Activated CD8-positive, alpha-beta memory T cell treated with anti-CD3 and anti-CD28 coated beads for 1 hour (primary cell): ENCODE results near the gene GPR135.

ENCODE experiments used
- DNase-seq, 2 donors: peaks; one replicate each; pipeline ENCODE4 v3.0.0-alpha.2; 2020; ENCODE audit warnings: low read depth in 1 of 2; ENCODE audit errors: extremely low read depth in 1 of 2

The GPR135 gene

DNA sequence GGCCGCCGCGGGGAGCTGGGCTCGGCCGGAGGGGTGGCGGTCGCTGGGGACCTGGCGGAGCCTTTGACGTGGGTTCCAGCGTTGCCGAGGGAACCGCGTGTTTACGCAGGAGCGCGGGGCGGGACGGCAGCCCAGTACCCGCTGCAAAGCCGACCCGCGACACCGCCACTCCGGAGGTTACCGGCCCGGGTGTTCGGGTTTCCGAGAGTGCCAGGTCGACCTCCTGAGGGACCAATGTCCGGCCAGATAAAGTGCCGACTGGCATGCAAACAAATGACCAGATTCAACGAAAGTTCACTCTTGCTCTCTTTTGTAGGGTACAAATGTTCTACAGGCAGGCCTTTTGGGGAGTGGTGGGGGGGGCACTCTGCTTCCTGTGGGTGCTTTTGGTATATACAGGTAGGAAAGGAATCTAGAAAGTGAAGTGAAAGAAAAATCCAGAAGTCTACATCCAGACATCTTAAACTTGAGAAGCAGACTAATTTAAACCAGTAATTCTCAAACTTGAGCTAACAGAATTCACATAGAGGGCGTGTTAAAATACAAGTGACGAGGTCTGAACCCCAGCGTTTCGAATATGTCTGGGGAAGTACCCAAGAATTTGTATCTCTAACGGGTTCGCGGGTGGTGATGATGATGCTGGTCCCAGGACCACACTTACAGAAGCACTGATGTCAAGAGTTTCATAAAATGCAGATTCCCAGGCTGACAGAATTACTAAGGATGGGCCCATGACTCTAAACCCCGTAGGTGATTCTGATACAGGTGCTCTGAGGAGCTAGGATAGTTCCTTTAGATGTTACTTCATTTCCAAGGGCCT, at the start of gene GPR135:
Gene GPR135, minus strand, starts transcription at position 65 of the 820 bp plus-strand sequence. CDS start 154 bp downstream, outside the sequence.
- DNase-seq: no peak

DNA sequence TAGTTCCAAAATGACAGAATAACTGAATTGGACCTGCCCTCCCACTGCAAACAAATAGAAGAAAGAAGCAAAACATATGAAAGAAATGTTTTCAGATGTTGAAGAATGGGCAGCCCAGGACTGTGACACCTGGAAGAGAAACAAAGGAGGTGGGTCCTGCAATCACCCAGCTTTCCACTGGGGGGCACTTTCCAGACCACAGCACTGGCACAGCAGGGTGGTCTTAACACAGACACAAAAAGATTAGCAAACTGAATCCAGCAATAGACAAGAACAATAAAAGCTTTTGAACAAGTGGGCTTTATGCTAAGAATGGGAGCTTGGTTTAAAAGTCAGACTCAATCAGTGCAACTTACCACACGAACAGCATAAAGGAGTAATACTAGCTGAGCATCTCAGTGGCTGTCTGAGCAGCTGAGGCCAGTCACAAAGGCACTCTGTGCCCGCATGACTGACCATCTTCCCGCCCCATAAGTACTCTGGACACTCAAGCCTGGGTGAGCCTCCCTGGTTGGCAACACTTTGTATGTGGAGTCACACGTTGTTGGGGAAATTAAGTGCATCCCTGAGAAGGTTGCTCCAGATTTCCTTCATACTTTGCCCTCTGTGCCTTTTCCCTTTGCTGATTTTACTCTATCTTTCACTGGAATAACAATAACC, 46.9 kb upstream of the GPR135 start:
- no peak for DNase-seq

- DNase-seq: no peak
Observed at GRCh38 chr14:59510966-59511365, 45.8 kb upstream of the GPR135 start.

DNA sequence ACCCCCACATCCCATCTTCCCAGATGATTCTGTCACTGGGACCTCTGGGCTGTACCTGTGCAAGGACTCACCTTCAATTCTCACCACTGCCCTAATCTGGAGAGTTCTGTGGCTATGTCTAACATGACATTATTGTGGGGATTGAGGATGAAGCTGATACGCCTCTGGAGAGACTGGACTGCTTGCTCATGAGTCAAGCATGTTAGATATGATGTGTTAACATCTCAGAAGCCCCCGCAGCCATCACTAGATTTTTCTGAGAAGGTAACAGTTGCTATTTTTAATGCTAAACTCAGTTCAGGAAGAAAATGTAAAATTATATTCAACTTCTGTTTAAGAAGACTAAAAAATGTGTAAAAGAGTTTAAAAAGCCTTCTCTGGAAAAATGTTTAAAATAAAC, 44.8 kb upstream of the GPR135 start:
- DNase-seq: no peak

DNA sequence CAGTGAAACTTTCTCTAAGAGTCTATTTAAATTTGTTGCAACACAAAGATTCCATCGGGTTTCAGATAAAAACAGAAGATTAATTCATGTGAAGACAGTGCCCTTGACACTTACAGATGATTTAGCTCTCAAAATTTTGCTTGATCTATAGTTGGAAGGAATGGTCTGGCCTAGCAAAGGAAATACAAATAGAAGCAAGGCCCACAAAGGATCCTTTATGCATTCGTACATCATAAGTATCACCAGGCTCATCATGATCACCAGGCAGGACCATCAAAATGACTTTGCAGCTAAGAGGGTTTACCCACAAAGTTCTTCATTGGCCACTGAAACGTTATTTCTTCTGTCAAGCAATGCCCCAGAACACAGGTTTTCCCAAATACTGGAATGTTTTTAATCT, 43.9 kb upstream of the GPR135 start:
- no peak for DNase-seq

DNA sequence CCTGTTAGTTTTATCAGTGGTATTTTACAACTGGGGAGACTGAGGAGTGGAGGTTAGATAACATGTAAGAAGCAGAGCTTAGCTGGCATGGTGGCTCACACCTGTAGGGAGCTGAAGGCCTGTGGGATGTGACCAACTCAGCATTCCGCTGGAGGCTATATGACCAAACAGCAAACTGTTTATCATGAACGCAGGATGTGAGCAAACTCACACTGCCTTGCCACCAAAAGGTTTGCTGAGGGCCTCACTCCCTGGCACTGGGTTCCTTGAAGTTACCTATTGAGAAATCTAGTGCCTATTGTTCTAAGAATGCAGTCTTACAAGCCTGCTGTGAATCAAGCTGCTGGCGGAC, 42.5 kb upstream of the GPR135 start:
- DNase-seq: no peak

DNA sequence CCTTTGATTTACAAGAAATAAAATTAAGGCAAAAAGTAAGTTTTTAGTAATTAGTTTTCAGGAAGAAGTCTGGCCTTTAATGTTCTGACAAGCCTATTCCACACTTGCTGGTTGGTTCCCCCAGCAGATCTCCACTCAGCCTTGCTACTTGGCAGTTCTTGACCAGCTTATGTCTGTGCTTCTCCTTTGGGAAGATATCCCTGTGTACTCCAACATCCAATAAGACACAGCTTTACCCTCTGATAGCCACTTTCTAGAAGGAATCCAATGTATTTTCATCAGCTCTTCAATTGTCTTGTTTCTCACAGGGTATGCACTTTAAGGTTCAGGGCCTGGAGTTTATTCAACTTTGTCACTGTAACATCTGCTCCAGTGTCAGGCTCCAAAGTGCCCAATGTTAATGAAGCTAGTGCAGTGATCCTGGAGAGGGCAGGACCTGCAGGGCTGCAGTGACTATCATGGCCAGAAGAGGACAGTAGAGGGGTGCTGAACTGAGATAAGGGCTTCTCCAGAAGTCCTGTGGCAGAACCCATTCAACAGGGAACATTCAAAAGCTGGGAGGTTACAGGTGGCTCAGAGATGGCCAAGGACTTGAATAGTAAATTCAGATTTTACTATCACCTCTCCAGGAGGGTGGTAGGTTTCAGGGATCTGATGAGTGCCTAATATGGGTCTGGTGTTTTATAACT, 42.0 kb upstream of the GPR135 start:
- no peak for DNase-seq

GRCh38 chr14:59503256-59503655, 38.1 kb upstream of the GPR135 start:
- no peak for DNase-seq

GRCh38 chr14:59500732-59501131, 35.6 kb upstream of the GPR135 start:
- no peak for DNase-seq

DNA sequence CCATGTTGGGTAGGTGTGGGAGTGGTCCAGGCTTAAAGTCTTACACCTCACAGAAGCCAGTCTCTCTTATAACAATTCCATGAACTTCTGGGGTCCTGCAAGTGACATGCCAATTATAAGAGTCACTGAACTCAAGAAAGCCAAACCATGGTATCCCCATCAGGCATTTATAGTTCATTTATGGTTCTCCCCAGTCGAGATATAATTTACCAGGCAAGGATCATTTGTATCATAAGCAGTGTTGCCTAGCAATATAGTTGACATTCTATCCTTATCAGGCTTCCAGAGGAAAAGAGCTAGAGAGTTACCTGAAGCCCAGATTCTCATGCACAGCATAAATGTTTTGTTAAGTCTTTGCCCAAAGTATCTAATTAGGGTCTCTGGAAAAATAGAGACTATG, 27.2 kb upstream of the GPR135 start:
- no peak for DNase-seq

- no peak for DNase-seq
Observed at GRCh38 chr14:59490756-59491155, 25.6 kb upstream of the GPR135 start.

GRCh38 chr14:59484639-59485175, 19.5 kb upstream of the GPR135 start:
- DNase-seq: no peak

GRCh38 chr14:59483819-59484638, 18.8 kb upstream of the GPR135 start, which contains the start of the genes JKAMP and L3HYPDH:
Gene JKAMP, plus strand, starts transcription at chr14:59484517. Its CDS starts 73 bp downstream, at chr14:59484590.
Gene L3HYPDH, minus strand, starts transcription at chr14:59484408. Its CDS starts 92 bp downstream, at chr14:59484316.
- DNase-seq: peak; percentile 93 to 98

- DNase-seq: no peak
Observed at GRCh38 chr14:59483363-59483762, 18.2 kb upstream of the GPR135 start.

DNA sequence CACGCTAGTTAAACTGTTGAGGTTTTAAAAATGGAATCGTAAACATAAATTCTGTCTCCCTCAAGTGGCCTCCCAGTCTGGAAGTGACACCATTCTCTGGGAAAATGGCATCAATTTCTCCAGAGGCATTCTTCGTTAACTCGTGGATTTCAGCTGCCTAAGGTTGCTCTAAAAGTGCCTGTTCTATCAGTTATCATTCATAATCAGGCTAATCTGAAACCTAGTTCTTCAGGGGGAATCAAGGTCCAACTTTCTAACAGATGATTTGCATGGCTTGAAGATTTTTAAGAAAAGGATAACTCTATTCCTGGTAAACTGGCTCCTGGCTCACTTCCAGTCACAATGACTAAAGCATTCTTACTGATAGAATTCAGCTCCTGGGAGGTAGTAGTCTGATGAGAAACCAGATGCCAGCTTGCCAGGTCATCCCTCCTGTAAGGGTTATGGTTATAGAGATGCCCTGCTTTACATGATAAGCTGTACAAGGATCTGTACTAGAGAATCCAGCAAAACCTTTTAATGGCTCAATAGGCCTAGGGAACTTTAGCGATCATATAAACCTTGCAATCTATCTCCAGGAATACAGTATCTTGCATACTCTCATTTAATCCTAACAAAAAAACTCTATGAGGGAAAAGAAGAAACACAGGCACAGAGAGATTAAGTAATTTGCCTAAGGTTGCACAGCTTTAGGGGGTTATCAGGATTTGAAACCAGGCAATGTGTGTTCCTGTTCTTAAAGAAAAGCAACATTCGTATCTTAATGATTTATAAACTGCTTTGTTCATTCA, 17.6 kb upstream of the GPR135 start:
- no peak for DNase-seq

DNA sequence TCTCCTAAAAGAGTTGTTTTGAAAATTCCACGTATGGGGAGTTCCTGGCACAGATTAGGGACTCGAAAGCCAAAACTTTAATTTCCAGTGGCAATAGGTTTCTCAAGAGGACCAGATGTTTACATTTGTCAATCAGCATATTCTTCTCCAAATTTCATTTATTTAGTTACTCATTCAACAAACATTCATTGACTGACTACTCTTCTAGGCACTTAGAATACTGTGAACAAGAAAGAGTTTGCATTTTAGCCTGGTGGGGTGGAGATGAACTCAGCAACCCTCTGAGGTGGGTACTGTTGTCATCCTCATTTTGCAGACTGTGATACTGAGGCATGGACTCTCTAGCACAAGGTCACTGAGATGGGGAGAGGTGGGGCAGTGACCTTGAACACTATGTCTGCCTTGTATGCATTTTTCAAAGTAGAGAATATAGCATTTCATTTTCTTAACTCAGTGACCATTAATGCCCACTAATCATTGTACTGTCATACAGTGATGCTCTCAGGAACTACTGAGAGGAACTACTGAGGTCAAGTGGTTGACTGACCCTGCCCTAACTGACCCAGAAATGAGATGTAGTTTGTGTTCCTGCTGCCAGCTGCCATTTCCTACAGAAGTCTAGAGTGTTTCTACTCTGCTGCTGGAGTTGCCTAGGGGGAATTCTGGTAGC, 16.8 kb upstream of the GPR135 start:
- DNase-seq: no peak

- DNase-seq: no peak
Observed at GRCh38 chr14:59481407-59481806, 16.2 kb upstream of the GPR135 start.

DNA sequence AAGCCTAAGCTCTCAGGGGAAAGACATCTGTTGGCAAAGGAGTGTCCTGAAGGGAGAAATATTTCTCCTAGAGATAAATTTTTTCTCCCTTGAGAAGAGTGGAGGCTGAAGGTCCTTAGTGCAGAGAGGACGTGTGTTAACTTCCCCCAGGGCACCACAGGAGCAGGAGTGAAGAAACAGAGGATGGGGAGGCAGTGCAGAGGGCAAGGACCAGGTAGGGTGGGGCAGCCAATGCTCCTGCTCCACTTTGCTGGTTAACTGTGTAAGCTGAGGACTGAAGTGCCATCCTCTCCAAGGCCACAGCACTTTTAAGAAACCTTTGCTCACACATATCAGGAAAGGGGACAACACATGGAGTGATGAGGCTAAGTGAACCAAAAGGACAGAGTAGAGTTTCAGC, 15.0 kb upstream of the GPR135 start:
- no peak for DNase-seq

- no peak for DNase-seq
Observed at GRCh38 chr14:59478540-59478939, 13.4 kb upstream of the GPR135 start.
